NOMO-1 treated with DMSO at 0.1 percent for 48 hours (cell line): ENCODE data around the gene RIPOR3.
"Not testable (repeated sequence)": the region's sequence is repeated elsewhere in the genome, so short reads cannot be mapped to it uniquely, and the experiment has no call there.

Experiments
- DNase-seq: peaks from one replicate; lab custom pipeline; 2025; ENCODE audit not compliant: unreplicated experiment; lab: John Stamatoyannopoulos, UW

Gene RIPOR3

DNA sequence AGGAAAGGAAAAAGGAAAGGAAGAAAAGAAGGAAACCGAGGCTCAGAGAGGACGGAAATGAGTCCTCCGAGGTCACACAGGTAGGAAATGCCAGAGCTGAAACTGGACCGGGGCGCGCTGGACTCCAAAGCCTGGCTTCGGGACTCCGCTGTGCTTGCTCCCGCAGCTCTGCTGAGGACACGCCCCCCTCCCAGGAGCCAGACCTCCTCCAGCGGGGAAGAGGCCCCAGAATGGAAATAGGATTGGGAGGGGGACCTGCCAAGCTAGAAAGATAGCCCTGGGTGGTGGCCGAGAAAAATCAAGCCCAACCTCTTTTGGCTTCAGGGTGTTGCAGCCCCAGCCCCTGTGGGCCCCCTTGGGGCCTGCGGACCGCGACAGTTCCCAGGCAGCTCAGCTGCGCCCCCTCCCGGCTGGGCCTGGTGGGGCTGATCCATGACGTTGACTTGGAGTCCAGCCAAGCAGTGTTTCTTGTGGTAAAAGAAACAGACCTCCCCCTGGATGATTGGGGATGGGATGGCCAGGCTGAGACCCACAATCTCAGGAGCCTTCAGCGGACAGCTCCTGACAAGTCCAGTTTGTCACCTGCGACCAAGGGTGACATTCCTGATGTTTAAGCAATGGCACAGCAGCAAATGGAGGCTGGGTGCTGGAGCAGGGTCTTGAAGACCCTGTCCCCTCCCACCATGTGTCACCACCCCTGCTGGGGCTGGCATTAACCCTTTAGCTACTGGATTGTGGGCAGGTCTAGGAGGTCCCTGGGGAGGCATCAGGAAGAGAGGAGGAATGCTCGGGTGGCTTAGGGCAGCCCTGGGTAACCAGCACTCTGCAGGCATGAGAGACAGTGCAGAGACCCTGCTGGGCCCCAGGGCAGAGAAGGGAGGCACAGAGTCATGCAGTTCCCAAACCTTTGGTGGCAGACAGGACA lies 55.4 kb downstream of the RIPOR3 start:
- peak; percentile 51 for DNase-seq

DNA sequence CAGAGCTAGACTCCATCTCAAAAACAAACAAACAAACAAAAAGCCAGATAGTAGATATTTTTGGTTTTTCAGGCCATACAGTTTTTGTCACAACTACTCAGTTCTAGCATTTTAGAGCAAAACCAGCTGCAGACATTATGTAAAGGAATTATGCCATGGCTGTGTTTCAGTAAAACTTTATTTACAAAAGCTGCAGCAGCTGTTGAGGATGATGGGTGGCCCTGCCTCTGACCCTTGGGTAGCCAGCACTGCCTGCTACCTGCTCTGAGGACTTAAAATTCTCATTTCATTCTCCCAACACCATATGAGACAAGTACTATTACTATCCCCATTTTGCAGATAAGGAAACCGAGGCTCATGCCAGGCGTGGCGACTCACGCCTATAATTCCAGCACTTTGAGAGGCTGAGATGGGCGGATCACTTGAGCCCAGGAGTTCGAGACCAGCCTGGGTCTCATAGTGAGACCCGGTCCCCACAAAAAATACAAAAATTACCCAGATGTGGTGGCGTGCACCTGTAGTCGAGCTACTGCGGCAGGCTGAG lies 56.3 kb downstream of the RIPOR3 start:
- no peak for DNase-seq

DNA sequence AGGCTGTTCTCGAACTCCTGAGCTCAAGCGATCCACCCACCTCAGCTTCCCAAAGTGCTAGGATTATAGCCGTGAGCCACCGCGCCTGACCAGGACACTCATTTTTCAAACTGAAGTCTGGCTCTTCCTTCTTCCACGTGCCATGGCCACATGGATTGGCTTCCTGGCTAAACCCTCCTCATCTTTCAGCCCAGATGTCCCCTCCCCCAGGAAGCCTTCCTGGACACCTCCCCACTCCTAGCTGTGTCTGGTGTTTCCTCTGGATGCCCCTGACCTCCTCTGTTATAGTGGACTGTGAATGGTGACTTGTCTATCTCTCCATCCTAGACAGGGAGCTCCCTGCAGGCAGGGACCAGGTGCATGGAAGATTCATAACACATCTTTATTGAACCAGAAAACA lies 57.2 kb downstream of the RIPOR3 start:
- no peak for DNase-seq

DNA sequence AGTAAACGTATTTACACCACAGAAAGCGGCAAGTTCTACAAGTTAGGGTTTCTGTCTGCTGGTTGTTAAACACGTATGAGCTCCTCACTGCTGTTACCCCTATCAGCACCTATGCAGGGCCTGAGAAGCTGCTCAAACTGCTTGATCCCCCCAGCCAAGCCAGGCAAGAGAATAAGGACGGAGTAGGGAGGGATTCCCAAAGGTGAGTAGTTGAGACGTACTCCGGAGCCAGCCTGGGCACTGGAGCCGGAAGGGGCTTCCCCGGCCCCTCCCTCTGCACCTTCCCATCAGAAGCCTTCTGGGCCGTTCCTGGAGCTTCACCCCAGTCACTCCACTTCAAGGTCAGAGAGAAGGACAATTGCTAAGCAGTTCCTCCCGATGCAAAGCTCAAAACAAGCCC lies 58.0 kb downstream of the RIPOR3 start:
- no peak for DNase-seq

DNA sequence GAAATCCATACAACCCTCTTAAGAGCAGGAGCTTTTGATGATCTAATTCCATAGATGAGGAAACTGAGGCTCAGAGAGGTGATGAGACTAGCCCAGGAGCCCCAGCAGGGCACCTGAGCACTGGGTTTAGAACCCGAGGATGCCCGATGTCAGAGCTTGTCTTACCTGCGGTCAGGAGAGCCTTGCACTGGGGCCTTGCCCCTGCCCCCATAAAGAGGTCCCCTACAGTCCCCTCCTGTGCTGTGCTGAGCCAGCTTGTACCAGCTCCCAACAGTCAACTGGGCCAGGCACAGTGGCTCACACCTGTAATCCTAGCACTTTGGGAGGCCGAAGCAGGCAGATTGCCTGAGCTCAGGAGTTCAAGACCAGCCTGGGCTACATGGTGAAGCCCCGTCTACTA lies 58.6 kb downstream of the RIPOR3 start:
- DNase-seq: no peak

DNA sequence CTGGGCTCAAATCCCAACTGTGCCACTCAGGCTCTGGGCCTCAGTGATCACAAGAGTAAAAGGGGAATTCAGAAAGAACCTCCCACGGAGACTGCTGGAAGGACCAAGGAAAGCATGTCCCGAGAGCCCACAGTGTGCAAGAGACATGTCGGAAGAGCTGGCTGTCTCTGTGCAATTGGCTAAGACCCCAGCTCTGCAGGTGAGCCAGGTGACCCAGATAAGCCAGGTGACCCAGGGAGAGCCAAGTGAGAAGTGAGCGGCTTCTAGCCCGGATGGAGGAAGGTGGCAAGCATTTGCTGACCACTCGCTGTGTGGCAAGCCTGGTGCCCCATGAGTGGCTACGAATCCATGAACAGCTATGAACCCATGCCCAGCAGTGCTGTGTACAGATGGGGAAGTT lies 59.1 kb downstream of the RIPOR3 start:
- no peak for DNase-seq

DNA sequence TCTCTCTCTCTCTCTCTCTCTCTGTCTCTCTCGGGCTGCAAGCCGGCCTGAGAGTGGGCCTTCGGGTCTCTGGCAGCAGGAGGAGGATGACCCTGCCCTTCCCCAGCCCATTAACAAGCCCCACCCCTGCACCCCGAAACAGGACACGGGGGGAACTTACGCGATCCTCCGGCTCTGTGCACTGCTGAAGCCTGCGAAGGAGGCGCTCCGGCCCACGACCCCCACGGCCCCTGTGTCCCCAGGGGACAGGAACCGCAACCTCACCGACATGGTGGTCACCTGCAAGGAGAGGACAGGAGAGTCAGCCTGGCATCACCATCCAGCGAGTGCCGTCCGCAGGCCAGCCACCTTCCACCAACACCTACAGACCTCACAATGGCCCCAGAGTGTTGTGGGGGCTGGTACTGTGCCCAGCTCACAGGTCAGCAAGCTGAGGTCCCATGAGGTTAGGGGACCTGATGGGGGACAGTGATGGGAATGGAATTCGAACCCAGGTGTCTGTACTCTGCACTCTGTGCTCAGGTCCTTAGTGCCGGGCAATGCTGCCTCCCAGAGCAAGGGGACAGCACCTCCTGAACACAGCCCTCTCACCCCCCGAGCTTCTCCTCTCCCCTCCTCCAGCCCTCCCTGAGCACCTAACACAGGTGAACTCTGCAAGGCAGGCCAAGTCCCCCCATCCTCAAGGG lies 60.6 kb downstream of the RIPOR3 start:
- DNase-seq: no peak

DNA sequence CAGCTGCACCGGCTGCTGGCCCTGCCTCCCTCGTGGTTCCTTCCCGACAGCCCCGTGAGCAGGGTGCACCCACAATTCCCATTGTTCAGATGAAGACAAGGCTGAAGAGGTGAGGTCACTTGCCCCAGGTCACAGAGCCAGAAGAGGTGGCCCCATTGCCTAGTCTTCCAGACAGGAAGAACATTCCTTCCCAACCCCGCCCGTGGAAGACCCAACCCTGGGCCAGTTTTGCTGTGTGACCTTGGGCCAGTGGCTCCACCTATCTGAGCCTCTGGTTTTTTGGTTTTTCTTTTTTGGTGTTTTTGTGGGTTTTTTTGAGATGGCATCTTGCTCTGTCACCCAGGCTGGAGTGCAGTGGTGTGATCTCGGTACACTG lies 61.7 kb downstream of the RIPOR3 start:
- no peak for DNase-seq

DNA sequence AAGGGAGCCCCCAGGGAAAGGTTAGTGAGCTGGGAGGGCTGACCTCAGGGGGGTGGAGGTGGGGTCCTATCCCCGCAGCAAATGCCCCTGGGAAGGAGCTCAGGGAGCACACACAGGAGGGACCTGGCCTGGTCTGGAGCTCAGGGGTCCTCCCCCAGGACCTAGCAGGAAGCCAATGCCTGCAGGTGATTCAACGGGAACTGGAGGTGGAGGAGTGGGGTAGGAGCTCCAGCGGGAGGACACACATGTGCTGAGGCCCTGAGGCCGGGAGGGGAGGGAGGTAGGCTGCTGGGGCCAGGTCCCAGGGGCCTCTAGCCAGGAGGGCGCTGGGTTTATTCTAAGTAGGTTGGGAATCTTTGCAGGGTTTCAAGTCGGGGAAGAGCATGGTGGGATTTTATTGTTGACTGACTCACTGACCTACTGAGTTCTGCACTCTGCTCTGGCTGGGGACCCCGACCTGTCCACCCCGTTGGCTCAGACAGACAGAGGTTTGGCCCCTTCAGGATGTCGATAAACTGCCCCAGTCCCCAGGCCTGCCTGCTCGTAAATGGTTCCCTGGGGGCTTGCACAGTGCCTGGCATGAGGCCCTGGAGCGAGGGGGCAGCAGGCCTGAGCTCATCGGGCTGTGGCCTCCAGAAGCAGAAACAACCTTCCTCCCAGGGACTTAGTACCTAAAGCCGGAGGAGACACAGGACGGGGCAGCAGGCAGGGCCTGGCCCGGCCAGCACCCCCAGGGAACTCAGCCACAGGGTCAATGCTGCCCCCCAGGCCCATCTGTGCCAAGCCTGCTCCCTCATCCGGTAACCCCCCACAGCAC lies 62.3 kb downstream of the RIPOR3 start:
- no peak for DNase-seq

DNA sequence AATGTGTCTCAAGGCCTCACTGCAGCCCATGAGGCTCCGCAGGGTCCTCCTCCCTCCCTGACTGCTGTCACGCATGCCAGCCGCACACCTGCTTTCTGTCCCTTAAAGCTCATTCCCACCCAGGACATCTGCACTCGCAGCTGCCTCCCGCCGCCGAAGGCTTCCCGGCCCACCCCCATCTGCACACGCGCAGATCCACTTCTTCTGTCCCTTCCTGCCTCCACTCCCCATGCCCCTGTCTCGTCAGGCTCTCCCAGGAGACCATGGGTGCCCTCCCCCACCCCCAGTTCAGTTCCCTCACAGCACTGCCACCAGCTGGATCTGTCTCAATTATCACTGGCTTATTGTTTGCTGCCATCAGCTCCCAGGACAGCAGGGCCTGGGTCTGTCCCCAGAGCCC lies 63.0 kb downstream of the RIPOR3 start:
- no peak for DNase-seq

DNA sequence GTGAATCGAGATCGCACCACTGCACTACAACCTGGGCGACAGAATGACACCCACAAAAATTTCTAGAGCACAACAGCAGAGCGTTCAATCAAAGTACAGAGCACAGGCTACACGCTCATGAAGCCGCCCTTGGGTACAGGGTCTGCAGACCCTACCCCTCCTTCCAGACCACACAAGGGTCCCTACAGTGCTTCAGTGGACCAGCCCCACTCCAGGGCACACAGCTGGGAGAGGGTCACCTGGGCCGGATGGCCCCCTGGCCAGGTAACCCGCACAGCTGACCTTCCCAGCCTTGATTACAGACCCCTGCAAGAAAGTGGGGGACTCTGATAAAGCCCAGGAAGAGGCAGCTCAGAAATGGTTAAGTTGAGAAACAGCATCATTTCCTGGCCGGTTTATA lies 63.6 kb downstream of the RIPOR3 start:
- no peak for DNase-seq

DNA sequence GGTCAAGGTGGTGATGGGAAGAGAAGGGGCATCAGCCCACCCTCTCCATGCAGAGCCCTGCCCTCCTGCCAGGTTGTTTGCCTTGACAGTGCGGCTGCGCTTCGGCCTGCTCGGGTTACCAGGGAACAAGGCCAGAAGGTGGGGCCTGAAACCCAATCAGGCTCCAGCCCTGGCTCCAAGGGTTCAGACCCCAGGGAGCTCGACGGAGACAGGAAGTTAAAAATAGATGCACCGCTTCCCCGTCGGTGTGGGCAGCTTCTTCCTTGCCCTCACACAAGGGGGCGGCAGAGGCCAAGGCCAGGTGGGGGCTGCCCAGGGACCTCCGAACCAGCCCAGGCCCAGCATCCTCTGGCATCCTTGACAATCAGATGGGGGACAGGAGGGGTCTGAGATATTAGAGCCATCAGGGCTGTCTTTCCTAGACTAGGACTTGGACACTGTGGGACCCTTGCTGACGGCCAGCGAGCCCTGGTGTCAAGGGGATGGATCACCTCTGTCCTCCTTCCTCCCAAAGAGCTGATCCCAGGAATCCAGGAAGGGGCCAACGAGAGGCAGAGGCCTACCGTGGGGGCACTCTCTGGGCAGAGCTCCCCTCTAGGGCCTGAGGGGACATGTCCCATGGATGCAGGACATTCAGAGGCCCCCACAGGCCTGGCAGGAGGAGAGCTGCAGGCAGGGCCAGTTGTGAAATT lies 65.2 kb downstream of the RIPOR3 start:
- peak; percentile 29 for DNase-seq

DNA sequence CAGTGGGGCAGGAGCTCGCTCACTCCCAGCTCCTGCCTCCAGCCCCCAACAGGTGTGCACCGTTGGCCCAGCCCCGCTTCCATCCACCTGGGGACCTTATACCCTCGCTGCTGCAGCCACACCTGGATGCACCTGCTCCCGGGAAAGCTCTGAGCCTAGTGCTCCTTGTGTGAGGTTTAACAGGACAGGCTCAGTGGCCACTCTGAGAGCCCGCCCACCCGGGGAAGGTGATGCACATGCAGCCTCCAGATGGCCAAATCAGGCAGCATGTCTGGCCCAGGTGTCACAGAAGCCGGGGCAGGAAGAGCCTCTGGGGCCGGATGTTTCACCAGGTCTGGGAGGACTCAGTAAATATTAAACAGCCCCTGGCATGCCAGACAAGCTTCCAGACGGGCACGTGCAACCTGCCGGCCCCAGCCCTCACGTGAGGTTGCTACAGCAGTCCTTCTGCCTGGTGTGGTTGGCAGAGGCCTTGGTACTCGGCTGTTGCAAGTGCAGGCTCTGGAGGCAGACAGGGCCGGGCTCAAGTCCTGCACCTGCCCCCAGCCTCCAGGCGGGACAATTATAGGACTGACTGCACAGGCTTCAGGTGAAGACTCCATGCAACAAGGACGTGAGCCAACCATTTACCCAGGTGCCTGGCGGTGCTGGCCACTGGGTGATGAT lies 66.9 kb downstream of the RIPOR3 start:
- no peak for DNase-seq

DNA sequence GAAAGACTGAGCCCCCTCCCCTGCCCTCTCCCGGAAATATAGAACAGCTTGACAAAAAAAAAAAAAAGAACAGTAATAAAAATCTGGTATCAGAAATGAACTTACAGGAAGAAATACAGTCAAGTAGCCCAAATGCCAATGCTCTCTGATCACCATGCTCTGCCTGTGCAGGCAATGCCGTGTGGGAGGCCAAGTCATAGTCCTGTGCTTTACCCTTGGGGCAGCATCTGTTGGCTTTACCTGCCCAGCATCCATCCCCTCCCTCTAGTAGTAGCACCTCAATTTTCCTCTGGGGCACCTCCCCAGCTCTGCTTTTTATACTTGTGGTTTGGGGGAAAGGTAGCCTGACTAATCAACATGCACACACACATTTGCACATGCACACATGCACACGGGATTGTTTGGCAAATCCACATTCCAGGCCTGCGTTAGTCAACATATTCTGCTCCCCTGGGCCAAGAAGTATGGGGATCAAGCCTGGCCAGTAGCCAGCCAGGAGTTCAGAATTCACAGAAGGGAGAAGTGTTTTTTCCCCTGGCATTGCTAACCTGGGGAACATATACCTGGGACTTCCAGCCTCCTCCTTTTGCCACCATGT lies 70.2 kb downstream of the RIPOR3 start:
- no peak for DNase-seq

DNA sequence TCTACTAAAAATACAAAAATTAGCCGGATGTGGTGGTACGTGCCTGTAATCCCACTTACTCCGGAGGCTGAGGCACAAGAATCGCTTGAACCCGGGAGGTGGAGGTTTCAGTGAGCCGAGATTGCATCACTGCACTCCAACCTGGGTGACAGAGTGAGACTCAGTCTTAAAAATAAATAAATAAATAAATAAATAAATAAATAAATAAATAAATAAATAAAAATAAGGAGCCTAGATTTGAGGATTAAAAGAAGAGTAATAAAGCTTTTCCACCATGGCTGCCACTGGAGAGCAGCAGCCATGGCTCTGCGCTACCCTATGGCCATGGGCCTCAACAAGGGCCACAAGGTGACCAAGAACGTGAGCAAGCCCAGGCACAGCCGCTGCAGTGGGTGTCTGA lies 70.9 kb downstream of the RIPOR3 start:
- not testable (repeated sequence) for DNase-seq

DNA sequence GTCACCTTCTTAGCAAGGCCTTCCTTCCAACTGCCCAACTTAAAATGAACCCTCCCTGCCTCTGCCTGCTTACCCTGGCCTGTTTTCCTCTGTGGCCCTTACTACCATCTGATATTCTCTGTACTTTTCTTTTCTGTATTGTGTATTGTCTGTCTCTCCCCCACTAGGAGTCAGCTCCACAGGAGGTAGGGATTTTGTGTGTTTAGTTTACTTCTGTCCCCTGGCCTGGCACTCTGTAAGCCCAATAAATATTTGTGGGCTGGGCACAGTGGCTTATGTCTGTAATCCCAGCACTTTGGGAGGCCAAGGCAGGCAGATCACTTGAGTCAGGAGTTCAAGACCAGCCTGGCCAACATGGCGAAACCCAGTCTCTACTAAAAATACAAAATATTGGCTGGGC lies 72.8 kb downstream of the RIPOR3 start:
- DNase-seq: no peak

DNA sequence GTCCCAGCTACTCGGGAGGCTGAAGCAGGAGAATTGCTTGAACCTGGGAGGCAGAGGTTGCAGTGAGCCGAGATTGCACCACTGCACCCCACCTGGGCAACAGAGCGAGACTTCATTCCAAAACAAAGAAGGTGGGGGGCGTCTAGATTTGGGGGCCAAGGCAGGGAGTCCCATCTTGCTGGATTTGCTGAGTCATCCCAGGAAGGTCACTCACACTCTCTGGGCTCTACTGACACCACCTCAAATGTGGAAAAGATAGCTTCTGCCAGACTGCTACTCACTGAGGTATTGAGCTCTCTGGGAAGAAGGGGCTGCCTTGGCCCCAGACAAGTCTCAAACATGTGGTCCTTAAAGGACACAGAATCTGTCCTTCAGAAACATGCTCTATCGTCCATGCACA lies 74.3 kb downstream of the RIPOR3 start:
- no peak for DNase-seq

DNA sequence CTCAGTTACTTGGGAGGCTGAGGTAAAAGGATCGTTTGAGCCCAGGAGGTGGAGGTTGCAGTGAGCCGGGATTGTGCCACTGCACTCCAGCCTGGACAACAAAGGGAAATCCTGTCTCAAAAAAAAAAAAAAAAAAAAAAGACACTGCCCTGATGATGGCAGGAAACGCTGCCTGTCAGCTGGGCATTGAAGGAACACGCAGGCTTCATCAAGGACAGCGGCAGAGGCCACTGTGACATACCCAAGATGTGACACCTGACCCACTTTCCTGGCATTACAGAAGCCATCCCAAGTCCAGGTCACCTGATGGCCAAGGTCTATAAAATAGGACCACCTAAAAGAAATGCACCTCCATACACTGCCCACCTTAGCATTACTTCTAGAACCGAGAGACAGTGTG lies 75.9 kb downstream of the RIPOR3 start:
- no peak for DNase-seq

DNA sequence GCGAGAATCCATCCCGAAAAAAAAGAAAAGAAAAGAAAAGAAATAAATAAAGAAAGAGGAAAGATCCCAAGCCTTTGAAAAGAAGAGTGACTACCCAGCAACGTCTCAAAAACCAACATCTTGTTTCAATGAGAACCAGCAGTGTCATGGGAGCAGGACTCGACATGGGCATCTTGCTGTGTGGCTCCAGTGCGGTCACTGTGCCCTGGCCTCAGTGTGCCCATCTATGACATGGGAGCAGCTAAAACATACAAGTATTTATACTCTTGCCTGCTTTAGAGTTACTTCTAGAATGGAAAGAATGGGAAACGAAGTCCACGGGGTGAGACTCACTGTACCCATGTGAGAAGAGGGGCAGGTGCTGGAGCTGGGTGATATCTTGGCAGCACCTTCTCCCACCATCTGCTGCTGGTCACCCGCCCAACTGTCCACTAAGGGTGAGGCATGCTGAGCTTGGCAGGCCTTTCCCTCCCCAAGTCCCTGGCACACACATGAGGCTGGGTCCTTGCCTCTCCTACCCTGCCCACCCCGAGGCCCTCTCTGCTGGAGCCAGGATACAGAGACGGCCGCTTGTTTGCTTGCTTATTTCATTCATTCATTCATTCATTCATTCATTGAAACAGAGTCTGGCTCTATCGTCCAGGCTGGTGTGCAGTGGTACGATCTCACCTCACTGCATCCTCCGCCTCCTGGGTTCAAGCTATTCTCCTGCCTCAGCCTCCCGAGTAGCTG lies 77.7 kb downstream of the RIPOR3 start:
- no peak for DNase-seq
